Neural progenitor cell (in vitro differentiated cells): ENCODE measurements around the gene ATXN7L1.

ENCODE experiments used
- EZH2 ChIP-seq: fragments of 200-600 bp; sonication (generic); IDR thresholded peaks from 2 replicates; pipeline ENCODE4 v1.6.1; 2017; ENCODE audit warnings: antibody characterized with exemption, mild to moderate bottlenecking, moderate library complexity
- TF ChIP-seq, protein P1 (sequence below): fragments of 200-600 bp; sonication (generic); IDR thresholded peaks from 2 replicates; pipeline ENCODE4 v1.5.1; 2017; ENCODE audit warnings: antibody characterized with exemption, mild to moderate bottlenecking

GRCh38 chr7:105816954-105817615 is 59.3 kb downstream of the ATXN7L1 start:
- TF ChIP-seq, protein P1, sequence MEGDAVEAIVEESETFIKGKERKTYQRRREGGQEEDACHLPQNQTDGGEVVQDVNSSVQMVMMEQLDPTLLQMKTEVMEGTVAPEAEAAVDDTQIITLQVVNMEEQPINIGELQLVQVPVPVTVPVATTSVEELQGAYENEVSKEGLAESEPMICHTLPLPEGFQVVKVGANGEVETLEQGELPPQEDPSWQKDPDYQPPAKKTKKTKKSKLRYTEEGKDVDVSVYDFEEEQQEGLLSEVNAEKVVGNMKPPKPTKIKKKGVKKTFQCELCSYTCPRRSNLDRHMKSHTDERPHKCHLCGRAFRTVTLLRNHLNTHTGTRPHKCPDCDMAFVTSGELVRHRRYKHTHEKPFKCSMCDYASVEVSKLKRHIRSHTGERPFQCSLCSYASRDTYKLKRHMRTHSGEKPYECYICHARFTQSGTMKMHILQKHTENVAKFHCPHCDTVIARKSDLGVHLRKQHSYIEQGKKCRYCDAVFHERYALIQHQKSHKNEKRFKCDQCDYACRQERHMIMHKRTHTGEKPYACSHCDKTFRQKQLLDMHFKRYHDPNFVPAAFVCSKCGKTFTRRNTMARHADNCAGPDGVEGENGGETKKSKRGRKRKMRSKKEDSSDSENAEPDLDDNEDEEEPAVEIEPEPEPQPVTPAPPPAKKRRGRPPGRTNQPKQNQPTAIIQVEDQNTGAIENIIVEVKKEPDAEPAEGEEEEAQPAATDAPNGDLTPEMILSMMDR: no peak
- TF ChIP-seq EZH2: no peak
